Testis (tissue), 2 donors: ENCODE data around the gene ARHGAP36.

Experiments
- POLR2A ChIP-seq: fragments of 450-650 bp; IDR thresholded peaks from one replicate; pipeline ENCODE4 v1.6.1; 2017; ENCODE audit warnings: antibody characterized with exemption, mild to moderate bottlenecking, moderate library complexity
- TF ChIP-seq, protein P1 (sequence below), 3 experiments: fragments of 450-650 bp in 2 of 3; fragments of 200-600 bp in 1 of 3; sonication (generic) in 1 of 3; IDR thresholded peaks; one replicate each; pipeline ENCODE4 v1.5.1; 2016 to 2019; ENCODE audit warnings: antibody characterized with exemption in 3 of 3, mild to moderate bottlenecking in 2 of 3, moderate library complexity in 1 of 3

DNA sequence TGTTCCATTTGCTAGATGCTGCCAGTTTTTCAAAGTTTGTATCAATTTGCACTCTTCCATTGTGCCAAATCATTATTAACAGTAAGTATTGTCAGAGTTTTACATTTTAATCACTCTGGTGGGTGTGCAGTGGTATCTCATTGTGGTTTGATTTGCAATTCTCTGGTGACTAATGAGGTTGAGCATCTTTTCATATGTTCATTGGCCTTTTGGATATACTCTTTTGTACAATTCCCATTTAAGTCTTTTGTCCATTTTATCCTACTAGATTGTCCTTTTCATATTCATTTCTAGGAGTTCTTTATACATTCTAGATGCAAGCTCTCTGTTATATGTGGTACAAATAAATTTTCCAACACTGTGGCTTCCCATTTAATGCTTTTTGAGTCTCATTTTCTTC lies 17.4 kb upstream of the ARHGAP36 start:
- TF ChIP-seq, protein P1, sequence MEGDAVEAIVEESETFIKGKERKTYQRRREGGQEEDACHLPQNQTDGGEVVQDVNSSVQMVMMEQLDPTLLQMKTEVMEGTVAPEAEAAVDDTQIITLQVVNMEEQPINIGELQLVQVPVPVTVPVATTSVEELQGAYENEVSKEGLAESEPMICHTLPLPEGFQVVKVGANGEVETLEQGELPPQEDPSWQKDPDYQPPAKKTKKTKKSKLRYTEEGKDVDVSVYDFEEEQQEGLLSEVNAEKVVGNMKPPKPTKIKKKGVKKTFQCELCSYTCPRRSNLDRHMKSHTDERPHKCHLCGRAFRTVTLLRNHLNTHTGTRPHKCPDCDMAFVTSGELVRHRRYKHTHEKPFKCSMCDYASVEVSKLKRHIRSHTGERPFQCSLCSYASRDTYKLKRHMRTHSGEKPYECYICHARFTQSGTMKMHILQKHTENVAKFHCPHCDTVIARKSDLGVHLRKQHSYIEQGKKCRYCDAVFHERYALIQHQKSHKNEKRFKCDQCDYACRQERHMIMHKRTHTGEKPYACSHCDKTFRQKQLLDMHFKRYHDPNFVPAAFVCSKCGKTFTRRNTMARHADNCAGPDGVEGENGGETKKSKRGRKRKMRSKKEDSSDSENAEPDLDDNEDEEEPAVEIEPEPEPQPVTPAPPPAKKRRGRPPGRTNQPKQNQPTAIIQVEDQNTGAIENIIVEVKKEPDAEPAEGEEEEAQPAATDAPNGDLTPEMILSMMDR (IDR thresholded peaks at IDR 0.05), result no peak
- no peak for TF ChIP-seq POLR2A
